HFFc6 (cell line): Measurements from ENCODE around the gene F5. TPM values are rescaled to one million over a fixed set of nuclear protein-coding genes. Genes with fewer than 3 reads are reported as not detected.

Source experiments
- DNase-seq: peaks from one replicate; pipeline ENCODE4 v3.0.0-alpha.2; 2018
- H3K27ac Mint-ChIP-seq: 2 replicates; pipeline ENCODE4 v1.8.0; 2020; ENCODE audit warnings: mild to moderate bottlenecking, mixed read lengths
- H3K27me3 Mint-ChIP-seq: 2 replicates; pipeline ENCODE4 v1.8.0; 2021; ENCODE audit warnings: mild to moderate bottlenecking, moderate library complexity, mixed read lengths; ENCODE audit not compliant: insufficient read depth
- H3K36me3 Mint-ChIP-seq: 2 replicates; pipeline ENCODE4 v1.8.0; 2021; ENCODE audit warnings: low read depth, mixed read lengths
- H3K4me1 Mint-ChIP-seq: 2 replicates; pipeline ENCODE4 v1.8.0; 2020; ENCODE audit warnings: low read depth, mixed read lengths
- H3K4me3 Mint-ChIP-seq: 2 replicates; pipeline ENCODE4 v1.8.0; 2020; ENCODE audit warnings: mild to moderate bottlenecking, moderate library complexity, mixed read lengths
- H3K9me3 Mint-ChIP-seq: 2 replicates; pipeline ENCODE4 v1.8.0; 2020; ENCODE audit warnings: mild to moderate bottlenecking, mixed read lengths
- total RNA-seq, 6 experiments: library from RNA; stranded (reverse); fragmentation: NEBNext Ultra II Directional; extraction: Animal tissue kit (Norgen Biotek cat#: 25700); gene quantifications; 2 replicates in 1 of 6; 3 replicates in 5 of 6; pipeline ENCODE4 v1.2.3, GENCODE V29; 2021
- TF ChIP-seq, protein P1 (sequence below): fragments of 200-600 bp; sonication (generic); IDR thresholded peaks from 2 replicates; pipeline ENCODE4 v1.5.0; 2021; ENCODE audit warnings: antibody characterized with exemption, mild to moderate bottlenecking

F5 gene
- total RNA-seq, 6 experiments from 2014 or later = not detected

DNA sequence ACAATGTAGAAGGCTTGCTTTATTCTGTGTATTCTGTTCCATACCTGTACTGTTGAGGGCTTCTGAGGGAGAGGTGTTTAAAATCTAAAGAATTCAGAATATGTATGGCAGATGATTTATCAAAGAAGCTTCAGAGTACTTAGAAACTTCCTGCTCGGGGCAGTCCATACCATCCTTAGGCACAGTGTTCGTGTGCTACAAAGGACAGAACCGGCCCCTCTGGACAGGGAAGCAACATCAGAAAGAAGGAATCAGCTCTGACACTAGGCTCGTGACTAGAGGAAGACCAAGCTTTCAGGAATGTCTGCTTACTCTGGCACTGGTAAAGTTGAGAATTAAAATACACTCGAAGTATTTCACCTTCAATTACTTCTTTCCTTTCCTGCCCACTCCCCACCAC is 29.5 kb upstream of the F5 start:
- Mint-ChIP-seq H3K27ac (no peak overlapping the region), H3K27me3 (no peaks in the 10 kb centered on the region; the same call in 1 of the 2 replicates), H3K9me3 (peaks cover 1% of the 10 kb centered on the region; the same call in 1 of the 2 replicates), H3K4me1 (no peaks in the 10 kb centered on the region), H3K36me3 (no peaks in the 10 kb centered on the region), H3K4me3 (no peak overlapping the region)
- DNase-seq = no peak
- TF ChIP-seq, protein P1, sequence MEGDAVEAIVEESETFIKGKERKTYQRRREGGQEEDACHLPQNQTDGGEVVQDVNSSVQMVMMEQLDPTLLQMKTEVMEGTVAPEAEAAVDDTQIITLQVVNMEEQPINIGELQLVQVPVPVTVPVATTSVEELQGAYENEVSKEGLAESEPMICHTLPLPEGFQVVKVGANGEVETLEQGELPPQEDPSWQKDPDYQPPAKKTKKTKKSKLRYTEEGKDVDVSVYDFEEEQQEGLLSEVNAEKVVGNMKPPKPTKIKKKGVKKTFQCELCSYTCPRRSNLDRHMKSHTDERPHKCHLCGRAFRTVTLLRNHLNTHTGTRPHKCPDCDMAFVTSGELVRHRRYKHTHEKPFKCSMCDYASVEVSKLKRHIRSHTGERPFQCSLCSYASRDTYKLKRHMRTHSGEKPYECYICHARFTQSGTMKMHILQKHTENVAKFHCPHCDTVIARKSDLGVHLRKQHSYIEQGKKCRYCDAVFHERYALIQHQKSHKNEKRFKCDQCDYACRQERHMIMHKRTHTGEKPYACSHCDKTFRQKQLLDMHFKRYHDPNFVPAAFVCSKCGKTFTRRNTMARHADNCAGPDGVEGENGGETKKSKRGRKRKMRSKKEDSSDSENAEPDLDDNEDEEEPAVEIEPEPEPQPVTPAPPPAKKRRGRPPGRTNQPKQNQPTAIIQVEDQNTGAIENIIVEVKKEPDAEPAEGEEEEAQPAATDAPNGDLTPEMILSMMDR = no peak

DNA sequence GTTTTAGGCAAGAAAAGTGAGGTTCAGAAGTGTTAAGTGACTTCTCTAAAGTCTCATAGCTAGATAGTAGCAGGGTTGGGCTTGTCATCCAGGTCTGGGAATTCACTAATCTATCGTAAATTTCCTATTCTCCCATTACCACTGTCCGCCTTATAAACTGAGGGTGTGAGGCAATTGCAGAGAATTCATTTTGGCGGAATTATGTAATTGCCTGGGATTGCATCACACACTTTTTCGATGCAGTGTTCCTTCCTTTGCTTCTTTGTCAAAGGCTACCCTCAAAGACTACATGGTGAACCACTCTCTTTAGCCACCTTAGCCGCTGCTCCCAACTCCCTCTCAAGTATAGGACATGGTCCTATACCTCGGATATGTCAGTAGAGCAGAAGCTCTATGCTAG is 24.6 kb upstream of the F5 start:
- no peak overlapping the region for H3K27ac Mint-ChIP-seq
- H3K9me3 Mint-ChIP-seq = no peaks in the 10 kb centered on the region
- peaks cover 5% of the 10 kb centered on the region for H3K27me3 Mint-ChIP-seq

DNA sequence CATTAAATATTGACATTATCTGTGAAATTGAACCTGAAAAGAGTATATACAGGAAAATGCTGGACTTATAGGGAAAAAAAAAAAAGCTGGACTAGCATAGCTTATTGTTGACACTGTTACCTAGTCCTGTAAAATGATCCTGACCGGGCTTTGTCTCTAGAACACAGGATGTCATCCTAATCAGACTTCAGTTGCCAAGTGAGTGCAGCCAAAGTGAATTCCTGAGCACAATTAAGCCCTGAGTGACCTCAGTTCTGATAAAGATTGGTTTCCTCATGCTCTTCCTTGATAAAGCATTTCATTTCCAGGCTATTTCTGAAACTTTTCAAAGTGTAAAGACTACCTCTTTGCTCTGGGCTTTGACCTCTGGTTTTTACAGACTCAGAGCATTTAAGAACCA is 23.8 kb upstream of the F5 start:
- Mint-ChIP-seq H3K36me3 (no peaks in the 10 kb centered on the region), H3K27ac (no peak overlapping the region), H3K27me3 (peaks cover 5% of the 10 kb centered on the region), H3K4me3 (no peak overlapping the region), H3K4me1 (no peaks in the 10 kb centered on the region), H3K9me3 (no peaks in the 10 kb centered on the region)
- TF ChIP-seq, protein P1 = no peak
- DNase-seq = no peak

More for the DNA sequence above, 24.6 kb upstream of the F5 start:
- Mint-ChIP-seq H3K4me1 (no peaks in the 10 kb centered on the region), H3K36me3 (no peaks in the 10 kb centered on the region), H3K4me3 (no peak overlapping the region)
- TF ChIP-seq, protein P1 = no peak
- no peak for DNase-seq

DNA sequence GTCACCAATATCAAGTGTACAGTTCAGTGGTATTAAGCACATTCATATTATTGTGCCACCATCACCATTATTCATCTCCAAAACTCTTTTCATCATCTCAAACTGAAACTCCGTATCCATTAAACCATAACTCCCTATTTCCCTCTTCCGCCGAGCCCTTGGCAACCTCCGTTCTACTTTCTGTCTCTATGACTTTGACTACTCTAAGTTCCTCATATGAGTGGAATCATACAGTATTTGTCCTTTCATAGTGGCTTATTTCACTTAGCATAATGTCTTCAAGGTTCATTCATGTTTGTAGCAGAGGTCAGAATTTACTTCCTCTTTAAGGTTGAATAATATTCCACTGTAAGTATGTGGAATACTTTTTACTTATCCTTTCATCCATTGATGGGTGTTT is 21.9 kb upstream of the F5 start:
- no peaks in the 10 kb centered on the region for H3K9me3 Mint-ChIP-seq
- no peaks in the 10 kb centered on the region for H3K36me3 Mint-ChIP-seq
- H3K27ac Mint-ChIP-seq = no peak overlapping the region
- H3K4me1 Mint-ChIP-seq = no peaks in the 10 kb centered on the region
- TF ChIP-seq, protein P1 = no peak
- H3K4me3 Mint-ChIP-seq = no peak overlapping the region
- H3K27me3 Mint-ChIP-seq = peaks cover 5% of the 10 kb centered on the region
- no peak for DNase-seq

DNA sequence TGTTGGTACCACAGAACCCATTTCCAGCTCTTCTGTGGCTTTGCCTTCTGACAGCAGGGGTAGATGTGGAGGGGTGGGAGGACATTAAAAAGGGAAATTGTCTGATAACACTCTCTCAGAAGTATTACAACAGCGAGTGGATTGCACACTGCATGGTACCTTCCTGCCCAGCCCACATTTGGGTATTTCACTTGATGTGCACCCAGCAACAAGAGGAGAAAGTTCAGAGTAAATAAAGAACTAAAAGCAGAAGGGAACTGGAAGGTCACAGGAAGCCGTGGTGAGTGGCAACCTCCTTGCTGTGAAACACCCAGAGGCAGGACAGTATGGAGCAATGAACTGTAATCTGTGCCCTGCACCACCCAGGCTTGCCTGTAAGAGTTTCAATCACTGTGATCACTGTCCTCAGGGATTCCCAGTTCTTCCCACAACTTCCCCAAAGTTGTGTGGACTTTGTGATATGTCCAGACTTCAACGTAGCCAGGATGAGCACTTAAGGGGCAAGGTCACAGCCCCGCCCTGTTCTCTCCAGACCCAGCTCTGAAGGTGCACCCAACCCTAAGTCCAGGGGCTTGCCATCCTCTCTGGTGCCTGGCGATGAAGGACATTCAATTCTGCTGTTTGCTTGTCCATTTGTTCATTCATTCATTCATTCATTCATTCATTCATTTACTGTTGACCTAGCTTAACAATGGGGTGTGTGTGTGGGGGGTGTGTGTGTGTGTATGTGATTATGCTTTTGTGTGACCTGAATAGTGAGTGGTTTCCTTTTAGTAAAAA is 18.7 kb upstream of the F5 start:
- Mint-ChIP-seq H3K9me3 (no peaks in the 10 kb centered on the region), H3K27me3 (peaks cover 4% of the 10 kb centered on the region; the same call in 1 of the 2 replicates)

More for the DNA sequence above, 18.7 kb upstream of the F5 start:
- no peak overlapping the region for H3K27ac Mint-ChIP-seq
- DNase-seq = no peak
- no peaks in the 10 kb centered on the region for H3K4me1 Mint-ChIP-seq
- no peaks in the 10 kb centered on the region for H3K36me3 Mint-ChIP-seq
- TF ChIP-seq, protein P1 = no peak
- no peak overlapping the region for H3K4me3 Mint-ChIP-seq
